ENCODE results near the gene WNT9A. TPM values are rescaled to one million over a fixed set of nuclear protein-coding genes. Genes with fewer than 3 reads are reported as not detected.

Gene WNT9A
- total RNA-seq, 1 donor: 0.36 TPM

GRCh38 chr1:227939791-227940771 lies 7.7 kb downstream of the WNT9A start:
- no peaks in the 10 kb centered on the region for H3K4me1 ChIP-seq (ENCODE audit: insufficient read depth, low read length)
- no peaks in the 10 kb centered on the region for H4K20me1 ChIP-seq (ENCODE audit: insufficient read depth, low read length)
- no peak overlapping the region for H2AFZ ChIP-seq (ENCODE audit: low read length)
- H3K9me3 ChIP-seq (ENCODE audit: low read depth, low read length): no peaks in the 10 kb centered on the region
- H3K27me3 ChIP-seq (ENCODE audit: insufficient read depth, low read length): peaks cover 3% of the 10 kb centered on the region
- no peak overlapping the region for H3K27ac ChIP-seq (ENCODE audit: low read depth, low read length)
- no peaks in the 10 kb centered on the region for H3K36me3 ChIP-seq (ENCODE audit: insufficient read depth, low read length)
- H3K79me2 ChIP-seq (ENCODE audit: insufficient read depth, low read length): no peaks in the 10 kb centered on the region
- peak; percentile 42 for DNase-seq (ENCODE audit: insufficient read length, low spot score, missing footprints)
- no peak for TF ChIP-seq CTCF (IDR thresholded peaks at IDR 0.05; ENCODE audit: extremely low read depth, low read depth, low read length)
- H3K4me2 ChIP-seq (ENCODE audit: insufficient read depth, low read length): no peak overlapping the region
- H3K4me3 ChIP-seq (ENCODE audit: insufficient read depth, low read length): no peak overlapping the region

GRCh38 chr1:227938911-227939790 lies 8.6 kb downstream of the WNT9A start:
- Histone ChIP-seq H3K27ac (ENCODE audit: low read depth, low read length) (no peak overlapping the region), H3K4me1 (ENCODE audit: insufficient read depth, low read length) (no peaks in the 10 kb centered on the region), H3K4me3 (ENCODE audit: insufficient read depth, low read length) (no peak overlapping the region), H3K36me3 (ENCODE audit: insufficient read depth, low read length) (no peaks in the 10 kb centered on the region), H3K9me3 (ENCODE audit: low read depth, low read length) (peaks cover 5% of the 10 kb centered on the region), H3K27me3 (ENCODE audit: insufficient read depth, low read length) (peaks cover 3% of the 10 kb centered on the region), H4K20me1 (ENCODE audit: insufficient read depth, low read length) (no peaks in the 10 kb centered on the region), H2AFZ (ENCODE audit: low read length) (no peak overlapping the region), H3K79me2 (ENCODE audit: insufficient read depth, low read length) (no peaks in the 10 kb centered on the region), H3K4me2 (ENCODE audit: insufficient read depth, low read length) (no peak overlapping the region)
- peak; percentile 38 for DNase-seq (ENCODE audit: insufficient read length, low spot score, missing footprints)
- TF ChIP-seq CTCF (IDR thresholded peaks at IDR 0.05; ENCODE audit: extremely low read depth, low read depth, low read length): no peak

GRCh38 chr1:227938276-227938675 lies 9.5 kb downstream of the WNT9A start:
- H3K27ac ChIP-seq (ENCODE audit: low read depth, low read length): no peak overlapping the region
- H4K20me1 ChIP-seq (ENCODE audit: insufficient read depth, low read length): no peaks in the 10 kb centered on the region
- no peak for DNase-seq (ENCODE audit: insufficient read length, low spot score, missing footprints)
- H3K4me2 ChIP-seq (ENCODE audit: insufficient read depth, low read length): no peak overlapping the region
- peaks cover under 1% of the 10 kb centered on the region for H3K27me3 ChIP-seq (ENCODE audit: insufficient read depth, low read length)
- H3K79me2 ChIP-seq (ENCODE audit: insufficient read depth, low read length): no peaks in the 10 kb centered on the region
- H3K36me3 ChIP-seq (ENCODE audit: insufficient read depth, low read length): no peaks in the 10 kb centered on the region
- H3K4me1 ChIP-seq (ENCODE audit: insufficient read depth, low read length): no peaks in the 10 kb centered on the region
- H3K4me3 ChIP-seq (ENCODE audit: insufficient read depth, low read length): no peak overlapping the region
- no peak overlapping the region for H2AFZ ChIP-seq (ENCODE audit: low read length)
- peaks cover 5% of the 10 kb centered on the region for H3K9me3 ChIP-seq (ENCODE audit: low read depth, low read length)
- no peak for TF ChIP-seq CTCF (IDR thresholded peaks at IDR 0.05; ENCODE audit: extremely low read depth, low read depth, low read length)

- Histone ChIP-seq H3K4me3 (ENCODE audit: insufficient read depth, low read length) (no peak overlapping the region), H3K79me2 (ENCODE audit: insufficient read depth, low read length) (no peaks in the 10 kb centered on the region), H3K36me3 (ENCODE audit: insufficient read depth, low read length) (no peaks in the 10 kb centered on the region), H2AFZ (ENCODE audit: low read length) (no peak overlapping the region), H3K9me3 (ENCODE audit: low read depth, low read length) (peaks cover 5% of the 10 kb centered on the region), H4K20me1 (ENCODE audit: insufficient read depth, low read length) (no peaks in the 10 kb centered on the region), H3K27me3 (ENCODE audit: insufficient read depth, low read length) (no peaks in the 10 kb centered on the region), H3K4me2 (ENCODE audit: insufficient read depth, low read length) (no peak overlapping the region), H3K27ac (ENCODE audit: low read depth, low read length) (no peak overlapping the region), H3K4me1 (ENCODE audit: insufficient read depth, low read length) (no peaks in the 10 kb centered on the region)
- peak; percentile 63 for DNase-seq (ENCODE audit: insufficient read length, low spot score, missing footprints)
- no peak for TF ChIP-seq CTCF (IDR thresholded peaks at IDR 0.05; ENCODE audit: extremely low read depth, low read depth, low read length)
Observed at GRCh38 chr1:227937838-227938145, 9.9 kb downstream of the WNT9A start.
